NCI-H2081 treated with DMSO at 0.1 percent for 48 hours (cell line): Measurements from ENCODE around the gene NDUFAF2.

Experiments
- DNase-seq: peaks from one replicate; lab custom pipeline; 2025; lab: John Stamatoyannopoulos, UW

The NDUFAF2 gene

DNA sequence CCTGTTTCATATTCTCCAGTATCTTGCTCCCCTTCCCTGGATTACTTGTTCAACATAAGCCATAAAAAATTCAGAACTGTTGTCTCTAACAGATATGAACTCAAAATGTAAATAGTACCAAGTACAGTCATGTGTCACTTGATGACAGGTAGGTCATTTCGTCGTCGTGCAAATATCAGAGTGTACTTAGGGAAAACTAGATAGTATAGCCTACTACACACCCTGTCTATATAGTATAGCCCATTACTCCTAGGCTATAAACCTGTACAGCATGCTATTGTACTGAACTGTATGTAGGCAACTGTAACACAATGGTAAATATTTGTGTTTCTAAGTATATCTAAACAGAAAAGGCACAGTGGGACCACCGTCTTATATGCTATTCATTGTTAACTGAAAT lies 178.1 kb downstream of the NDUFAF2 start:
- peak; percentile 44 for DNase-seq

- no peak for DNase-seq
These were observed 185.3 kb downstream of the NDUFAF2 start for GRCh38 chr5:61130289-61130688.

DNA sequence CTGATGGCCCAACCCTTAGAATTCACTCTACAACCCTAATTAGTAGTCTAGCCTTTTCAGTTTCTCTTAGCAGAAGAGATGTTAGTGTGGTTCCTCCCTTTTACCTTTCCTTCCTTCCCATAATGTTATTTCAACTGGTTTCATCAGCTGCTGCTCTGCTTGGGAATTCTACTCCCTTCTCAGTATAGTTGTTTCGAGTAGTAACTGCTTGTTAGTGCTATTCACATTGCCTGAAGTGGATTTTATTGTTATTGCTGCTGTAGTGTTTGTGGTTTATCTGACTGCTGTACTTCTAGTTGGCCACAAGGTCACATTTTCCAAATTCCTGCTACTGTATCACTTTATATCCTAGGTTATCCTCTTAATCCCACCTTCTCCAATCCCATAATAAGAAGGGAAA lies 187.6 kb downstream of the NDUFAF2 start:
- DNase-seq = no peak

- no peak for DNase-seq
These were observed 192.8 kb downstream of the NDUFAF2 start for GRCh38 chr5:61137835-61138234.

DNA sequence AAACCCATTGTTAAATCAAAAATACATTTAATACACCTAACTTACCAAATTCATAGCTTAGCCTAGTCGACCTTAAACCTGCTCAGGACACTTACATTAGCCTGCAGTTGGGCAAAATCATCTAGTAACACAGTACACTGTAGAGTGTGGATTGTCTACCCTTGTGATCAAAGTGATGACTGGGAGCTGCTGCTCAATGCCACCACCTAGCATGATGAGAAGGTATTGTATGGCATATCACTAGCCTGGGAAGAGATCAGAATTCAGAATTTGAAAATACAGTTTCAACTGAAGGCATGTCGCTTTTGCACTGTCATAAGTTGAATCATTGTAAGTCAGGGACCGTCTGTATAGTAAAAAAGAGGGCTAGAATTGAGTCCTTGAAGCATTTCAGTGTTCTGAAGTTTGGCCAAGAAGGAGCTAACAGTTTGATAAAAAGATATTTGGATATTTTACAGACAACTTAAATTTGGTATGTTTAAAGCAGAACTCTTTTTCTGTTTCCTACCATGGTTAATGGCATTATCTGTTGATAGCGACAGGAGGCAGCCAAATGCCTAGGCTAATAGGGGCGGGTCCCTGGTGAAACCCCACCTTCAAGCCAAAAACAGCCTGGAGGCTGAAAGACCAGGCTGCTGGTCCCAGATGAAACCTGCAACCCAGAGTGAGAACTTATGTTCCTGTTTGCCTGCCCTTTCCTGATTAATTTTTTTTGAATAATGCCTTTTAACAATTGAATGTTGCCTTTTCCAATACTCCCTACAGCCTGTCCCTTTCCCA lies 194.3 kb downstream of the NDUFAF2 start:
- no peak for DNase-seq

DNA sequence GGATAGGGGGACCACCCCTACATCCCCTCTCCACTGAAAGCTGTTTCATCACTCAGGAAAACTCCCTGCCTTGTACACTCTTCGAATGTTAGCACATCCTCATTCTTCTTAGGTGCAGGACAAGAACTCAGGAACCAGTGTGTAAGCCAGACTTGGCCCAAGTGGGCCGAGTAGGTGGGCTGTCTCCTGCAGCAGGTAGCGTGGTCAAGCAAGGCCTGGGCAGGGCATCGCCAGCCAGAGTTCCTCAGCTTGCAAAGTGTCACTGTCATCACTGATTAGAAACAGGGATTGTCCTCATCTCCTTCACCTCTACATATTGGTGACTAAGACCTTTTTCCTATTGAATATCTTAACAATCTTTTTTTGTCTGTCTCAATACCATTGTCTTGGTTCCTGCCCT lies 194.9 kb downstream of the NDUFAF2 start:
- no peak for DNase-seq

- DNase-seq = no peak
These were observed 196.8 kb downstream of the NDUFAF2 start for GRCh38 chr5:61141801-61142200.

GRCh38 chr5:61142391-61142790 lies 197.4 kb downstream of the NDUFAF2 start:
- DNase-seq = no peak

- DNase-seq = no peak
These were observed 197.8 kb downstream of the NDUFAF2 start for GRCh38 chr5:61142811-61143210.

- DNase-seq = no peak
These were observed 203.5 kb downstream of the NDUFAF2 start for GRCh38 chr5:61148515-61148914.

DNA sequence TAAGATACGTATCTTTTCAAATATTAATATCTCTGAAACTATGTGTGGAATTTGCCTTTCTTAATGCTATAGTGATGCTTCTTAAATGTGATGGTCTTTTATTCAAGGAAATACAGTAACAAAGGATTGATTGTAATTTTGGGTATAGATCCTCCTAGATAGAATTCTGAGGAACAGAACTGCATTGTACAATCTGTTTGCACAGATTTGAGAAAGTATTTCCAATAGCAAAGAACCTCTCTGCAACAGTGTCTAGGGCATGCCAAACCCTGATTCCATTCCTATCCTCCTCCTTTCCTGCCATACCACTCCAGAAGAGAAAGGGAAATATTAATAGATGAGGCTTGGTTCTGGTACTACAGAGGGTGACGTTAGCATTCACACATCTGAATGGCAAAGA lies 206.9 kb downstream of the NDUFAF2 start:
- no peak for DNase-seq

- DNase-seq = no peak
These were observed 214.1 kb downstream of the NDUFAF2 start for GRCh38 chr5:61159070-61159469.

- DNase-seq = no peak
These were observed 214.8 kb downstream of the NDUFAF2 start for GRCh38 chr5:61159836-61160235.

DNA sequence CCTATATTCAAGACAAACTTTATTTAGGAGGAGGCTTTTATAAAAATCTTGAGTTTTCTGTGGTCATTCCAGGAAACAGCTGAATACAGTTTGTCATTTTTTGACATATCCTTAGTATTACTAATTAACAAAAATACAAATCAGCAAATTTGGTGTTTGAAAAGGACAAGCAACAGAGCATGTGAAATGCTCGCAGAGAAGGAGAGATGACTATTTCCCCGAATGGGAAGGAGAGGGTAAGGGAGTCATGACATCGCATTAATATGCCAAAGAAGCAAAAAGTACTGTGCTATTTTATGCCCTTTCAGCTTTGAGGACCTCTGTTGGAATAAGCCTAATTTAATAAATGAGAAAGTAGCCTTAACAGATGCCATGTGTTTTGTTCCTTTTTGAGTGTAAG lies 215.5 kb downstream of the NDUFAF2 start:
- no peak for DNase-seq

- DNase-seq = peak; percentile 58
These were observed 217.2 kb downstream of the NDUFAF2 start, which contains the start of gene SMIM15 for GRCh38 chr5:61162010-61162831. Gene SMIM15 (minus strand): TSS chr5:61162468. CDS start chr5:61160171, 2,297 bp downstream.

DNA sequence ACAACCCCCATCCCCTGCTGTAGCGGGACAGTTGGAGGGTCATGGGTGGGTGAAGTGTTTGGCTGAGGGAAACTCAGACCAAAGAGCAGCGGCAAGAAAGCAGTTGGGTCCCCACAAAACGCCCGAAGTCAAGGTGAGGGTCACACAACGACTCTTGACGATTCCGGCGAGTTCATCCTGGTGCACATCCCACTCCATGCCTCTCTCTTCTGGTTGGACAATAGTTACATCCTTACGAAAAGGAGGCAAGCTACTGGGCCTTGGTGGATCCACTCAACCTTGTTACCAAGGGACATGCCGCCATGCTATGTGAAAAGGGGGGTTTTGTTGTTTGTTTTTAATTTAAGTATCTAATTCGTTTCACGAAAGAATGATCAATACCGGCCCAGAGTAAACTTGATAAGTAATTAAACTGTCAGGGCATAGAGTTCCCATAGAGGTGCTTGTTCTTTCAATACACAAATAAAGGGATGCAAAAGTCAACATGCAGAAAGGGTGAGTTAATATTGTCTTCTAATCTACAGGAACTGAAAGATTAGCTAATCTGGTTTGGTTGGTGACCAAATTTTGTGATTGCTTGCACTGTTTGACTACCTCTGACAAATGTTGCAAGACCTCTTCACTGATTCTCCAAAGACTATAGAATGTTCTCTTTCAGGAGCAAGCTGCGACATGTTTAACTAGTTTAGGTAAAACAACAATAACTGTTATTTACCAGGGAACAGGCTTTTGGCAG lies 218.0 kb downstream of the NDUFAF2 start:
- DNase-seq = no peak

DNA sequence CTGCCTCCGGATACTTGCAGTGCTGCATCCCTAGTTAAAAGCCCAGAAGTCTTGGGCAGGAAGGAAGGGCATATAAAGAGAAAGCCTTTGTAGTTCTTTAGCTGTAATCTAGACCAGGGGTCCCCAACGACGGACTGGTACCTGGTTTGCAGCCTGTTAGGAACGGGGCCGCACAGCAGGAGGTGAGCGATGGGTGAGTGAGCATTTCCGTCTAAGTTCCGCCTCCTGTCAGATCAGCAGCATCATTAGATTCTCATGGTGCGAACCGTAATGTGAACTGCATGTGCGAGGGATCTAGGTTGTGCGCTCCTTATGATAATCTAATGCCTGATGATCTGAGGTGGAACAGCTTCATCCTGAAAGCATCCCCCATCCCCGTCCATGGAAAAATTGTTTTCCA lies 218.9 kb downstream of the NDUFAF2 start:
- DNase-seq = no peak

DNA sequence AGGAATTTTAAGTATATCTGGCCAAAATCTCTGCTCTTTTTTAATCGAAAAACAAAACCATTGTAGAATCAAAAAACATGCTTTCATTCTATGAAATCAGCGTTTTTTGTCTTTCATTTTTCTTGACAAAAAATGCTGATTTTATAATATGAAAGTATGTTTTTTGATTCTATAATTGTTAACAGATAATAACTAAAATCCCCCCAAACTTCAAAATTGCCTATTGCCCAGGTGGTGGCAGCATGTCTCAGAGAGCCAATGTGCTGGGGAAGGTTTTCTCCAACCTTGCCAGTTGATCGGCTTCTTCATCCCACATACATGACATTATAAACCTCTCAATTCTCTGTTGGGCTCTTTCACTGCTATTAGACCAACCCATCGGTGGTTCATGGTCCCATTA lies 222.4 kb downstream of the NDUFAF2 start:
- no peak for DNase-seq

DNA sequence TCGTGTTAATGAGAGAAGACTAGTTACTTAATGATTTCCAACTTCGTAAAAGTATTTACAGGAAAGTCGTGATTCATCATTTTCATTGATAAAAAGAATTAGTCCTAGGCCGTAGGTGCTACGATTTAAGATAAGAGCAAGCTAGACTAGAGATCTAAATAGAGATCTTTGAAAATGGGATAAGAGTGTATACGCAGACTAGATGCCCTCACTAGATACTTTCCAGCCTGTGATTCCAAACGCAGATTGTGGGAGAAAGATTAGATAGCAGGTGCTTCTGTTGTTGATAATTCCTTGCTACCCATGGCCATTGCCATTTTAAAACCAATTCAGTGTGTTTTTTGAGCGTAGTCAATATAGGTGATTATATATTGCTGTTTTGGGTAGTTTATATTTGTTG lies 223.9 kb downstream of the NDUFAF2 start:
- DNase-seq = no peak

- no peak for DNase-seq
These were observed 226.5 kb downstream of the NDUFAF2 start for GRCh38 chr5:61171479-61171878.

DNA sequence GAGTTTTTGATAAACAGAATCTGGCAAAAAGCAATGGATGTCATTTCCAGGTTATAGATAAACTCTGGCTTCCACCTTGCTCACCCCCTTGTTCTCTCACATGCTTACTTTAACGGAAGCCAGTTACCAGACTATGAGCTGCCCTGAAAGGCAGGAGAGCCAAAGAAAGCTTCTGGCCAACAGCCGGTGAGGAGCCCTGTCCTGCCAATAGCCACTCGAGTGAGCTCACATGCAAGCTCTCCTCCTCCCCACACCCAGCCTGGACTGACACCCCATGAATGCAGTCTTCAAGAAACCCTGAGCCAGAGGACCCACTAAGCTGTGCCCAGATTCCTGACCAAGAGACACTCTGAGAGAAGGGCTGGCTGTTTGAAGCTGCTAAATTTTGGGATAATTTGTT lies 231.6 kb downstream of the NDUFAF2 start:
- DNase-seq = no peak

DNA sequence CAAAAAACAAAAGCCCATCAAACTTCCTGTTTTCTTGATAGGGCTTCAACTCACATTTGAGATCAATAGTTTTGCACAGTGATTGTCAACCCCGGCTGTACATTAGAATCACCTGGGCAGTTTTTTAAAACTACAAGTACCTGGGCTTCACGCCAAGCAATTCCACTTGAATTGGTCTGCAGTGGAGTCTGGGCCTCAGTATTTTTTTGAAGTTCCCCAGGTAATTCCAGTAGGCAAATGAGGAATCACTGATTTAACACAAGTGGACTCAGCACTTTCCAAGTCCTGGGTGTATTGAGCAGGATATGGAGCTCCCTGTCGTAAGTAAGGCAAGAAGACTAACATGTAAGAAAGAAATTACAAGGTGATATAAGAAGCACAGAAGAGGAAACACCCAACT lies 232.1 kb downstream of the NDUFAF2 start:
- DNase-seq = no peak

- DNase-seq = no peak
These were observed 232.7 kb downstream of the NDUFAF2 start for GRCh38 chr5:61177716-61178115.
